ENCODE results near the gene DHRS2. TPM values are rescaled to one million over a fixed set of nuclear protein-coding genes. Genes with fewer than 3 reads are reported as not detected.
"Not testable (repeated sequence)": the region's sequence is repeated elsewhere in the genome, so short reads cannot be mapped to it uniquely, and the experiment has no call there.

DHRS2 gene
- total RNA-seq, 1 donor from 2014 or later = not detected

DNA sequence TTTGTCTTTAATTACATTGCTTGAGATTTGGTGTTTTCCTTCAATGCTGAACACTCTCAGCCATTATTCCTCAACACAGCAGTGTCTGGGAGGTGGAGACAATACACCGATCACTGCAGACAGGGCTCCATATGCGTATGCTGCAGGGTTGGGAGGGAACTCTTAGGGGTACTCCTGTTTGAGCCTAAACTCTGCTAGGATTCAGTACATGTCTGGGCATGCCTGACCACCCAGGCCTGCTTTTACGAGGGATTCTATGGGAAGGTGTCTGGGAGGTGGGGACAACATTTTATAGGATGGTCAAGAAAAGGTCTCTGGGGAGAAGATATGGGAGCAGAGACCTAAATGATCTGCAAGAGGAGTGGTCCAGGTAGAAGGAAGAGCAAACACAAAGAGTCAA lies 34.3 kb downstream of the DHRS2 start:
- no peak overlapping the region for H3K4me3 Mint-ChIP-seq (ENCODE audit: unreplicated experiment)
- peaks cover 20% of the 10 kb centered on the region for H3K27me3 Mint-ChIP-seq (ENCODE audit: low read depth)
- DNase-seq (ENCODE audit: low spot score) = no peak
- TF ChIP-seq, protein P1, sequence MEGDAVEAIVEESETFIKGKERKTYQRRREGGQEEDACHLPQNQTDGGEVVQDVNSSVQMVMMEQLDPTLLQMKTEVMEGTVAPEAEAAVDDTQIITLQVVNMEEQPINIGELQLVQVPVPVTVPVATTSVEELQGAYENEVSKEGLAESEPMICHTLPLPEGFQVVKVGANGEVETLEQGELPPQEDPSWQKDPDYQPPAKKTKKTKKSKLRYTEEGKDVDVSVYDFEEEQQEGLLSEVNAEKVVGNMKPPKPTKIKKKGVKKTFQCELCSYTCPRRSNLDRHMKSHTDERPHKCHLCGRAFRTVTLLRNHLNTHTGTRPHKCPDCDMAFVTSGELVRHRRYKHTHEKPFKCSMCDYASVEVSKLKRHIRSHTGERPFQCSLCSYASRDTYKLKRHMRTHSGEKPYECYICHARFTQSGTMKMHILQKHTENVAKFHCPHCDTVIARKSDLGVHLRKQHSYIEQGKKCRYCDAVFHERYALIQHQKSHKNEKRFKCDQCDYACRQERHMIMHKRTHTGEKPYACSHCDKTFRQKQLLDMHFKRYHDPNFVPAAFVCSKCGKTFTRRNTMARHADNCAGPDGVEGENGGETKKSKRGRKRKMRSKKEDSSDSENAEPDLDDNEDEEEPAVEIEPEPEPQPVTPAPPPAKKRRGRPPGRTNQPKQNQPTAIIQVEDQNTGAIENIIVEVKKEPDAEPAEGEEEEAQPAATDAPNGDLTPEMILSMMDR (IDR thresholded peaks at IDR 0.05) = no peak
- H3K36me3 Mint-ChIP-seq (ENCODE audit: low read depth) = no peaks in the 10 kb centered on the region
- peaks cover 4% of the 10 kb centered on the region for H3K9me3 Mint-ChIP-seq (ENCODE audit: low read depth)
- H3K4me1 Mint-ChIP-seq (ENCODE audit: low read depth) = no peaks in the 10 kb centered on the region
- H3K27ac Mint-ChIP-seq (ENCODE audit: unreplicated experiment) = no peak overlapping the region

DNA sequence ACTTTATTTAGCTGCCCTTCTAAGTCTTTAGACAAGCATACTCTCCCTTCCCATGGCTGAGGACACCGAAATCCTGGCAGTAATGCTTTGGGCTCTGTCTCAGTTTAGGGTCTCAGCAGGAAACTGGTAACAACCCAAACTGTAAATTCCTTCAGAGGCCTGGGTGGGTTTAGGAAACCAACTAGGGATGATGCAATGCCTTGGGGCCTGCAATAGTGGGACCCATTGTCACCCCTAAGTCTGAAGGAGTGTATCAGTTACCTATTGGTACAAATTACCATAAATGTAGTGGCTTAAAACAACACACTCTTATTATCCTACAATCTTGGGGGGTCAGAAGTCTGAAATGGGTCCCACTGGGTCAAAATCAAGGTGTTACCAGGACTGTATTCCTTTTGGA lies 36.0 kb downstream of the DHRS2 start:
- TF ChIP-seq, protein P1 (IDR thresholded peaks at IDR 0.05) = no peak
- Mint-ChIP-seq H3K4me1 (ENCODE audit: low read depth) (no peaks in the 10 kb centered on the region), H3K27ac (ENCODE audit: unreplicated experiment) (no peak overlapping the region), H3K9me3 (ENCODE audit: low read depth) (peaks cover 8% of the 10 kb centered on the region), H3K36me3 (ENCODE audit: low read depth) (no peaks in the 10 kb centered on the region), H3K27me3 (ENCODE audit: low read depth) (peaks cover 26% of the 10 kb centered on the region), H3K4me3 (ENCODE audit: unreplicated experiment) (no peak overlapping the region)
- no peak for DNase-seq (ENCODE audit: low spot score)

DNA sequence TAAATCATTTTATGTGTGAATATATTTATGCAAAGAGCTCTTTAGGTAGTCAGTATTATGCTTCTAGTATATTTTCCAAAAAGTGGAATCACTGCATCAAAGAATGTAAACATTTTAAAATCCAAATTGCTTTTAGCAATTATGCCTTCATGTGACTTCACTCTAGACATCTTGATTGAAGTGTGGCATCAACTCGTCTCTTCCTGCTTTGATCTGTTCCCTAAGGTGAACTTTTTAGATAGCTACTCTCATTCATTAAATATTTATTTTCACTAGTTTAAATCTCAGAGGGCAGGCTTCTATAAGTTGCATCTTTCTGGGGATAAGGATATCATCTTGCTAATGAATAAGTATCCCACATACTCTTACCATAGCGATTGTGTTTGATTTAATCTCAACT lies 39.2 kb downstream of the DHRS2 start:
- H3K36me3 Mint-ChIP-seq (ENCODE audit: low read depth) = no peaks in the 10 kb centered on the region
- TF ChIP-seq, protein P1 (IDR thresholded peaks at IDR 0.05) = no peak
- no peak overlapping the region for H3K27ac Mint-ChIP-seq (ENCODE audit: unreplicated experiment)
- peaks cover 8% of the 10 kb centered on the region for H3K9me3 Mint-ChIP-seq (ENCODE audit: low read depth)
- no peaks in the 10 kb centered on the region for H3K4me1 Mint-ChIP-seq (ENCODE audit: low read depth)
- H3K27me3 Mint-ChIP-seq (ENCODE audit: low read depth) = peaks cover 38% of the 10 kb centered on the region
- no peak for DNase-seq (ENCODE audit: low spot score)
- no peak overlapping the region for H3K4me3 Mint-ChIP-seq (ENCODE audit: unreplicated experiment)

DNA sequence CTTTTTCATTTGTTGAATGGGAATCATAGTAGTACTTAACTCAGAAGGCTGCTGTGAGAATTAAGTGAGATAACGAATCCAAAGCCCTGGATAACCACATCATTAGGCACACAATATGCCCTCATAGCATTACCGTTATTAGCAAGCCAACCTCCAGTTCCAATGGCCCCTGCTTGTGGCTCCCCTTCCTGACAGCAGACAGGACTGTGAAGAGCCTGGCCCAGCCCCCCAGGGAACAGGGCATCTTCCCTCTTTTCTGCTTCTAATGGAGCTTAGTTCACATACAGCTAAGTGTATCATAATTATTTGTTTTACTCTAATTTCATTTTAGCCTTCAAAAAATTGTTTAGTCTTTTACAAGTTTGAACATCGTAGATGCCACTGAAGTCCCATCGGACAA lies 39.7 kb downstream of the DHRS2 start:
- no peak for DNase-seq (ENCODE audit: low spot score)
- Mint-ChIP-seq H3K27me3 (ENCODE audit: low read depth) (peaks cover 43% of the 10 kb centered on the region), H3K4me1 (ENCODE audit: low read depth) (no peaks in the 10 kb centered on the region), H3K9me3 (ENCODE audit: low read depth) (peaks cover 8% of the 10 kb centered on the region), H3K4me3 (ENCODE audit: unreplicated experiment) (no peak overlapping the region), H3K36me3 (ENCODE audit: low read depth) (no peaks in the 10 kb centered on the region), H3K27ac (ENCODE audit: unreplicated experiment) (no peak overlapping the region)
- TF ChIP-seq, protein P1 (IDR thresholded peaks at IDR 0.05) = no peak

- TF ChIP-seq, protein P1 (IDR thresholded peaks at IDR 0.05) = no peak
- no peaks in the 10 kb centered on the region for H3K36me3 Mint-ChIP-seq (ENCODE audit: low read depth)
- peaks cover 31% of the 10 kb centered on the region for H3K27me3 Mint-ChIP-seq (ENCODE audit: low read depth)
- no peak for DNase-seq (ENCODE audit: low spot score)
- peaks cover 3% of the 10 kb centered on the region for H3K9me3 Mint-ChIP-seq (ENCODE audit: low read depth)
- no peak overlapping the region for H3K27ac Mint-ChIP-seq (ENCODE audit: unreplicated experiment)
- no peaks in the 10 kb centered on the region for H3K4me1 Mint-ChIP-seq (ENCODE audit: low read depth)
- H3K4me3 Mint-ChIP-seq (ENCODE audit: unreplicated experiment) = no peak overlapping the region
These were observed 45.2 kb downstream of the DHRS2 start for GRCh38 chr14:23681337-23681736.

- H3K9me3 Mint-ChIP-seq (ENCODE audit: low read depth) = peaks cover 11% of the 10 kb centered on the region
- not testable (repeated sequence) for H3K4me3 Mint-ChIP-seq (ENCODE audit: unreplicated experiment)
These were observed 53.7 kb downstream of the DHRS2 start for GRCh38 chr14:23689709-23690514.

More at GRCh38 chr14:23689709-23690514, 53.7 kb downstream of the DHRS2 start:
- H3K27me3 Mint-ChIP-seq (ENCODE audit: low read depth); H3K36me3 Mint-ChIP-seq (ENCODE audit: low read depth); H3K4me1 Mint-ChIP-seq (ENCODE audit: low read depth); H3K27ac Mint-ChIP-seq (ENCODE audit: unreplicated experiment); DNase-seq (ENCODE audit: low spot score): not testable (repeated sequence)
